Spleen (tissue), 11 donors: ENCODE data around the gene USP24. TPM values are rescaled to one million over a fixed set of nuclear protein-coding genes. Genes with fewer than 3 reads are reported as not detected.

ENCODE experiments used
- DNase-seq: peaks from one replicate; pipeline ENCODE4 v3.0.0-alpha.2; 2020
- H3K27ac ChIP-seq, 8 donors: fragments of 200-600 bp; sonication (generic) in 7 of 8; 1 replicate in 4 of 8; 2 replicates in 4 of 8; pipeline versions ENCODE4 v1.5.0 to v1.8.0; 2016 to 2021; ENCODE audit warnings: inconsistent platforms in 4 of 8, mild to moderate bottlenecking in 4 of 8, moderate library complexity in 1 of 8
- H3K27me3 ChIP-seq, 7 donors: fragments of 200-600 bp; sonication (generic) in 6 of 7; replicated peaks in 1 of 7; 1 replicate in 4 of 7; 2 replicates in 3 of 7; pipeline versions ENCODE4 v1.5.0 to v1.8.0; 2016 to 2021; ENCODE audit warnings: inconsistent platforms in 3 of 7, mild to moderate bottlenecking in 1 of 7
- H3K36me3 ChIP-seq, 6 donors: fragments of 200-600 bp; sonication (generic) in 5 of 6; 1 replicate in 4 of 6; 2 replicates in 2 of 6; pipeline versions ENCODE4 v1.5.0 to v1.8.0; 2016 to 2021; ENCODE audit warnings: inconsistent platforms in 2 of 6
- H3K4me1 ChIP-seq, 6 donors: fragments of 200-600 bp; sonication (generic) in 5 of 6; 1 replicate in 3 of 6; 2 replicates in 3 of 6; pipeline versions ENCODE4 v1.5.0 to v1.8.0; 2016 to 2021; ENCODE audit warnings: inconsistent platforms in 3 of 6
- H3K4me3 ChIP-seq, 8 donors: fragments of 200-600 bp; sonication (generic) in 7 of 8; 1 replicate in 4 of 8; 2 replicates in 4 of 8; pipeline versions ENCODE4 v1.5.0 to v1.8.0; 2016 to 2021; ENCODE audit warnings: inconsistent platforms in 4 of 8, mild to moderate bottlenecking in 4 of 8, moderate library complexity in 2 of 8
- H3K9me3 ChIP-seq, 8 donors: fragments of 200-600 bp; sonication (generic) in 7 of 8; 1 replicate in 4 of 8; 2 replicates in 4 of 8; pipeline versions ENCODE4 v1.5.0 to v1.8.0; 2016 to 2021; ENCODE audit warnings: inconsistent platforms in 4 of 8
- POLR2A ChIP-seq, 3 donors: fragments of 450-650 bp; IDR thresholded peaks; one replicate each; pipeline ENCODE4 v1.5.1; 2017; ENCODE audit warnings: antibody characterized with exemption in 3 of 3, mild to moderate bottlenecking in 1 of 3
- POLR2AphosphoS5 ChIP-seq, 3 donors: sonication (generic); formaldehyde crosslinking; IDR thresholded peaks; one replicate each; pipeline ENCODE4 v1.5.1; 2017; ENCODE audit warnings: antibody characterized with exemption in 3 of 3
- WGBS, 5 donors: extraction: QIAGEN DNeasy Blood & Tissue Kit in 3 of 5; methylation state at CpG; one replicate each; pipeline versions ENCODE4 v1.1.5 to v1.1.7; 2013 to 2018; 5-methylcytosine and 5-hydroxymethylcytosine counted together
- intact Hi-C: fragments of 100-400 bp; cut with DNase I; formaldehyde crosslinking; loops from one replicate; pipeline ENCODE4 v1.15.0; 2023; ENCODE audit warnings: low total_unique reads
- polyA plus RNA-seq, 3 donors: library from polyadenylated mRNA; stranded (reverse); fragments of 200-250 nt; gene quantifications; one replicate each; pipeline ENCODE4 v1.2.1, GENCODE V29; 2013
- total RNA-seq, 7 donors: library from RNA; depleted of rRNA in 3 of 7; stranded (reverse); fragments of >200 nt in 3 of 7; fragmentation: NEBNext Ultra II Directional in 4 of 7; extraction: Animal tissue kit (Norgen Biotek cat#: 25700) in 4 of 7; gene quantifications; one replicate each; pipeline versions ENCODE4 v1.1.0 to v1.2.1, GENCODE V29; 2016 to 2021
- TF ChIP-seq, protein P1 (sequence below), 11 experiments: fragments of 200-600 bp in 7 of 11; fragments of 450-650 bp in 4 of 11; sonication (generic) in 4 of 11; IDR thresholded peaks in 8 of 11; conservative IDR thresholded peaks in 3 of 11; 1 replicate in 7 of 11; 2 replicates in 4 of 11; pipeline versions ENCODE4 v1.4.0 to v1.8.0; 2016 to 2021; ENCODE audit warnings: antibody characterized with exemption in 11 of 11, inconsistent platforms in 4 of 11, mild to moderate bottlenecking in 1 of 11
- donor health status: healthy with polysubstance abuse.
- donor health status: DM: no; HTN: no; CAD: no; lungs with moderate emphysema.
- donor health status: DM: no; HTN: no; CAD: no.
- donor health status: Bipolar disorder and iron deficiency.
- donor health status: healthy.
- donor health status: DM: no; HTN: no; CAD: no.
- donor health status: DM: yes; HTN: yes; CAD: no.

USP24 gene
- total and polyA plus RNA-seq, 10 donors = 11.6 to 94.5 (median 70.1) TPM

- Histone ChIP-seq H3K27me3 (no peaks in the 10 kb centered on the region), H3K4me1 (peaks cover 5 to 66% (median 42%) of the 10 kb centered on the region in 6 donors), H3K27ac (peak overlapping the region in 5 of 8 donors; percentile 2 to 75 (median 50)), H3K4me3 (no peak overlapping the region), H3K36me3 (no peaks in the 10 kb centered on the region), H3K9me3 (no peaks in the 10 kb centered on the region)
- TF ChIP-seq POLR2AphosphoS5 (IDR thresholded peaks at IDR 0.05) (no peak), POLR2A (IDR thresholded peaks at IDR 0.05) (no peak)
- TF ChIP-seq, protein P1, sequence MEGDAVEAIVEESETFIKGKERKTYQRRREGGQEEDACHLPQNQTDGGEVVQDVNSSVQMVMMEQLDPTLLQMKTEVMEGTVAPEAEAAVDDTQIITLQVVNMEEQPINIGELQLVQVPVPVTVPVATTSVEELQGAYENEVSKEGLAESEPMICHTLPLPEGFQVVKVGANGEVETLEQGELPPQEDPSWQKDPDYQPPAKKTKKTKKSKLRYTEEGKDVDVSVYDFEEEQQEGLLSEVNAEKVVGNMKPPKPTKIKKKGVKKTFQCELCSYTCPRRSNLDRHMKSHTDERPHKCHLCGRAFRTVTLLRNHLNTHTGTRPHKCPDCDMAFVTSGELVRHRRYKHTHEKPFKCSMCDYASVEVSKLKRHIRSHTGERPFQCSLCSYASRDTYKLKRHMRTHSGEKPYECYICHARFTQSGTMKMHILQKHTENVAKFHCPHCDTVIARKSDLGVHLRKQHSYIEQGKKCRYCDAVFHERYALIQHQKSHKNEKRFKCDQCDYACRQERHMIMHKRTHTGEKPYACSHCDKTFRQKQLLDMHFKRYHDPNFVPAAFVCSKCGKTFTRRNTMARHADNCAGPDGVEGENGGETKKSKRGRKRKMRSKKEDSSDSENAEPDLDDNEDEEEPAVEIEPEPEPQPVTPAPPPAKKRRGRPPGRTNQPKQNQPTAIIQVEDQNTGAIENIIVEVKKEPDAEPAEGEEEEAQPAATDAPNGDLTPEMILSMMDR (IDR thresholded peaks at IDR 0.05 in 8 of 11, conservative IDR thresholded peaks at IDR 0.05 in 3 of 11) = no peak
- DNase-seq = no peak
- intact Hi-C loops = no loop called here
- WGBS, 5 donors = 29 to 37% (median 31%) methylated on average over 3 of the region's 3 CpGs
These were observed 42.8 kb upstream of the USP24 start for GRCh38 chr1:55257958-55258357.

DNA sequence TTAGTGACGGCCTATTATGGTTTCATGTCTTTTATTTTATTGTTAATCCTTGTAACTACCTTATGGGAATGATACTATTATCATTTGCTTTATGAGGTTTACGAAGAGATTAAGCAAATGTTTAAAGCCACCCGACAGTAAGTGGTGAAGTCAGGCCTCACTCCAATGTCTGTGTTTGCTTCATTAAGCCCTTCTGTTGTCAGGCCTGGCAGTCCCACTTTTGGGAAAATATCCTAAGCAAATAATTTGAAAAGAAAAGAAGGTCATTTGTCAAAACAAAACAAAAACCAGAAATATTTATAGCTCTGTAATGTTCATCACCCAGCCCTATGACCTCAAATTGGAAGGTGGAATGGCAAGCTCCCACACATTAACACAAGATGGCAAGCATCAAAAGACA lies 40.7 kb upstream of the USP24 start:
- DNase-seq = no peak
- Histone ChIP-seq H3K4me3 (no peak overlapping the region), H3K4me1 (peaks cover 12 to 64% (median 48%) of the 10 kb centered on the region in 6 donors), H3K27me3 (no peaks in the 10 kb centered on the region), H3K27ac (peak overlapping the region in 4 of 8 donors; percentile 38 to 75 (median 54)), H3K9me3 (no peaks in the 10 kb centered on the region), H3K36me3 (no peaks in the 10 kb centered on the region)
- intact Hi-C loops = no loop called here
- WGBS, 5 donors = 86 to 92% (median 88%) methylated on average over 3 of the region's 3 CpGs
- TF ChIP-seq POLR2A (IDR thresholded peaks at IDR 0.05) (no peak), POLR2AphosphoS5 (IDR thresholded peaks at IDR 0.05) (no peak)
- TF ChIP-seq, protein P1 (IDR thresholded peaks at IDR 0.05 in 8 of 11, conservative IDR thresholded peaks at IDR 0.05 in 3 of 11) = no peak

DNA sequence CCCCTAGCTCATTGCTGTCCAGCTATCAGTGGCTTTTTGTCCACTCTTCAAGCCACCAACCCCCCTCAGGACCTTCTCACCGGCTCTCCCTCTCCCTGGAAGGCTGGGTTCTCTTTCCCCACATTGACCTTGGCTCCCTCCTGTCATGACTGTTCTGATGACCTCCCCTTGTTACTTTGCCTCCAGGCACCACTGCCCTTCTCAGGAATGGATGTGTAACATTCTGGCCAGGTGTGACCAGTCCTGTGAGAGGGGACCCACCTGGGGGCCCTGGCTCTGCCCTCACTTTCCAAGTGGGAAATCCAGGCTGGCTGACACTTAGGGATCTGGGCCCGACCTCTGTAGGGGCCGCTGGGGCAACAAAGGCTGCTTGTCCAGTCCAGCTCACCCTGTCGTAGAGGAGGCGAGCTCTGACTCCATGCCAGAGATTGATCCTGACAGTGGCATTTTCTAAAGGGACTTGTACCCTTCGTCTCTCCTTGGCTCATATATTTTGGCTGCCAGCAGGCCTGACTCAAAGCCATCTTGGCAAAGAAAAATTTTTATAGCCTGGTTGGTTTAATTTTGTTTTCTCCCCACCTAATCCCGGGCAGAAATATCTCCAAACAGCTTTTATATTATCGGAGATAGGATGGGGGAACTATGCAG lies 37.9 kb upstream of the USP24 start:
- Histone ChIP-seq H3K36me3 (no peaks in the 10 kb centered on the region), H3K27ac (peak overlapping the region in 6 of 8 donors; percentile 49 to 75 (median 55)), H3K27me3 (no peaks in the 10 kb centered on the region), H3K9me3 (no peaks in the 10 kb centered on the region), H3K4me3 (no peak overlapping the region), H3K4me1 (peaks cover 8 to 36% (median 21%) of the 10 kb centered on the region in 6 donors)
- DNase-seq = no peak
- intact Hi-C loops = no loop called here
- WGBS, 5 donors = 61 to 89% (median 67%) methylated on average over 7 to 8 of the region's 8 CpGs
- TF ChIP-seq POLR2A (IDR thresholded peaks at IDR 0.05) = no peak
- TF ChIP-seq POLR2AphosphoS5 (IDR thresholded peaks at IDR 0.05) = no peak
- TF ChIP-seq, protein P1 (IDR thresholded peaks at IDR 0.05 in 8 of 11, conservative IDR thresholded peaks at IDR 0.05 in 3 of 11) = no peak

DNA sequence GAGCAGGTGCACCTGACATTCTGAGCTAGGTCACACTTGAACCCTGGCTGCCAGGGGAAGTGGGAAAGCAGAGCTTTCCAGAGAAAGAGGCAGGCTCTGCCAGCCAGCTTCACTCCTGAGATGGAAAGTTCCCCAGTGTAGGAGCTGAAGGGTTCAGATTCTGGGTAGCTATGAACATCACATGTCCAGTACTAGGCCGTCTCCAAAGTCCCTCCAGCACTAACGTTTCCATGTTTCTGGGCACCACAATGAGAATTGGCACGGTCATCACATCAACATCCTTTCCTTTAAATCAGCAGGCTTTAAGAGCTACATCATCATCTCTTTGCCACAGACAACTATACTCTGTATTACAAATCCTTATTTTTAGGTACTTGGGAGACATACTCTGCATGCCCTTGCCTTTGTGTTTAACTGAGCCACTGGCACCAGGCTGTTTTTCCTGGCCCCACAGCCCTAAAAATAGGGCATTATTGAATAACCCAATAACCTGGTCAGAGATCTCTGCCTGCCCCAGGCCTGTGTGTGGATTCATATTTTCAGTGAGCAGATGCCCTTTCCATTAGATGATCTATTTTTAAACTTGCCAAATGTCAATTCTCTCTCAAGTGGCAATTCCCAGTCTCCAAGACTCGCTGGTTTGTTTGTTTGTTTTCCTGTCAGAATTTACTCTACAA lies 35.4 kb upstream of the USP24 start:
- no peak overlapping the region for H3K27ac ChIP-seq
- TF ChIP-seq POLR2AphosphoS5 (IDR thresholded peaks at IDR 0.05) (no peak), POLR2A (IDR thresholded peaks at IDR 0.05) (no peak)
- TF ChIP-seq, protein P1 (IDR thresholded peaks at IDR 0.05 in 8 of 11, conservative IDR thresholded peaks at IDR 0.05 in 3 of 11) = no peak
- H3K36me3 ChIP-seq = no peaks in the 10 kb centered on the region
- intact Hi-C loops = no loop called here
- DNase-seq = no peak
- H3K9me3 ChIP-seq = no peaks in the 10 kb centered on the region
- 87 to 92% (median 88%) methylated on average over 4 of the region's 4 CpGs for whole genome bisulfite sequencing, 5 donors
- H3K4me3 ChIP-seq = no peak overlapping the region
- no peaks in the 10 kb centered on the region for H3K27me3 ChIP-seq
- peaks cover 0 to 16% (median 13%) of the 10 kb centered on the region in 6 donors for H3K4me1 ChIP-seq
